ENCODE results near the gene PDAP1. TPM values are rescaled to one million over a fixed set of nuclear protein-coding genes. Genes with fewer than 3 reads are reported as not detected.

PDAP1 gene
- total RNA-seq, 2 donors from 2014 or later, result 147 to 165 TPM

DNA sequence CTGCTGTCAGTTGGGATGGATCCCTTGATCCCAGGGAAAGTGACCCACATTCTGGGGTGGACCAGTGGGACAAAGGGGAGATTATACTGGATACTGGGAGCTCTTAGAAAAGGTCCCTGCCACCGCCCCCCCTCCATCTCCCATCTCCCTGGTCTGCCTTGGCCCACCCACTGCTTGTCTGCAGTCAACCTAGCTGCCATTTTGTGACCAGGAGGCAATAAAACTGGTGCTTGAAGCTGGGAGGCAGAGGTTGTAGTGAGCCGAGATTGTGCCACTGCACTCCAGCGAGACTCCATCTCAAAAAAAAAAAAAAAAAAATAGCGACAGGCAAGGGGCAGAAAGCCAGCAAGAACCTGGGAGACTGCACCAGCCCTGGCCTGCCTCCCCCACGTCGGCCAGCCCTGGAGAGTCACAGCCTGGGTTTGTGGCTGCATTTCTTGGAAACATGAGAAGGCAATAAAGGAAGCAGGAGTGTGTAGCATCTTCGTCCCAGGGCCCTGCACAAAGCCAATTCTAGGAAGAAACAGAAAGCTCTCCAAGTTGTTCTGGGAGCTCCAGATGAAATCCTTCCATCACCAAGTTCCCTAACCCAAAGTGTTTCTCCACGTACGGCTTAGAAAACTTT lies 38.5 kb downstream of the PDAP1 start:
- Histone ChIP-seq H3K36me3 (ENCODE audit: control insufficient read depth, insufficient read depth, low read length) (peaks cover 30% of the 10 kb centered on the region), H3K4me1 (ENCODE audit: control insufficient read depth, insufficient read depth, low read length) (no peaks in the 10 kb centered on the region), H3K9ac (ENCODE audit: extremely low read depth, low read length, poor library complexity, severe bottlenecking) (no peak overlapping the region), H3K9me3 (ENCODE audit: control insufficient read depth, low read length) (no peaks in the 10 kb centered on the region), H3K27me3 (ENCODE audit: control insufficient read depth, insufficient read depth, low read length, poor library complexity, severe bottlenecking) (no peaks in the 10 kb centered on the region), H3K27ac (ENCODE audit: low read depth, low read length) (no peak overlapping the region), H3K4me3 (ENCODE audit: low read length) (no peak overlapping the region)
- Mint-ChIP-seq H3K36me3 (ENCODE audit: low read depth) (peaks cover 25% of the 10 kb centered on the region), H3K27ac (no peak overlapping the region), H3K27me3 (ENCODE audit: insufficient read depth) (peaks cover 12% of the 10 kb centered on the region), H3K4me3 (no peak overlapping the region), H3K9me3 (no peaks in the 10 kb centered on the region), H3K4me1 (no peaks in the 10 kb centered on the region)
- TF ChIP-seq, protein P1, sequence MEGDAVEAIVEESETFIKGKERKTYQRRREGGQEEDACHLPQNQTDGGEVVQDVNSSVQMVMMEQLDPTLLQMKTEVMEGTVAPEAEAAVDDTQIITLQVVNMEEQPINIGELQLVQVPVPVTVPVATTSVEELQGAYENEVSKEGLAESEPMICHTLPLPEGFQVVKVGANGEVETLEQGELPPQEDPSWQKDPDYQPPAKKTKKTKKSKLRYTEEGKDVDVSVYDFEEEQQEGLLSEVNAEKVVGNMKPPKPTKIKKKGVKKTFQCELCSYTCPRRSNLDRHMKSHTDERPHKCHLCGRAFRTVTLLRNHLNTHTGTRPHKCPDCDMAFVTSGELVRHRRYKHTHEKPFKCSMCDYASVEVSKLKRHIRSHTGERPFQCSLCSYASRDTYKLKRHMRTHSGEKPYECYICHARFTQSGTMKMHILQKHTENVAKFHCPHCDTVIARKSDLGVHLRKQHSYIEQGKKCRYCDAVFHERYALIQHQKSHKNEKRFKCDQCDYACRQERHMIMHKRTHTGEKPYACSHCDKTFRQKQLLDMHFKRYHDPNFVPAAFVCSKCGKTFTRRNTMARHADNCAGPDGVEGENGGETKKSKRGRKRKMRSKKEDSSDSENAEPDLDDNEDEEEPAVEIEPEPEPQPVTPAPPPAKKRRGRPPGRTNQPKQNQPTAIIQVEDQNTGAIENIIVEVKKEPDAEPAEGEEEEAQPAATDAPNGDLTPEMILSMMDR (conservative IDR thresholded peaks at IDR 0.05), result no peak
- 94 to 97% methylated on average over 3 to 9 of the region's 9 CpGs for WGBS, 2 experiments (ENCODE audit: insufficient coverage in 1 of 2, insufficient read length in 1 of 2)
- DNase-seq, result no peak

DNA sequence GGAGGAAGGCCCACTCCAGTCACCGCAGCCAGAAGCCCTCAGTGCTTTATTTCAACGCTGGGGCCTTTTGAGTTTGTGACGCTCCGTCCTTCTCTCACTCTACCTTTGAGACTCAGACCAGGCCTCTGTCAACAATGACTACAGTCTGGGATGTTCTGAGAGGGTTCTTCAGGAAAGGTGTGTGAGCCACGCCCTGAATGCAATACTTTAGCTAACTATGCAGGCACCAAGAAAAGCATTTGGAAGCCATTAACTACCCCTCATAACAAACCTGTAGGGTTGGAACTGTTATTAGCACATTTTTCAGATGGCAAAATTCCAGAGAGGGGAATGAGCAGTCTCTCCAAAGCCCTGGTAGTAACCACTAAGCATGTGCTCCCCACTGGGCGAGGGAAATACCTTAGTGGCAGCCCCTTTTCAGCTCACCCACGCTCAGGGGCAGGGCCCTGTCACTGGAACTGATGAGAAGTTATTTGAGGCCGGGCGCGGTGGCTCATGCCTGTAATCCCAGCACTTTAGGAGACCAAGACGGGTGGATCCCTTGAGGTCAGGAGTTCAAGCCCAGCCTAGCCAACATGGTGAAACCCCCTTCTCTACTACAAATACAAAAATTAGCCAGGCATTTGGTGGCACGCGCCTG lies 39.5 kb downstream of the PDAP1 start:
- H3K4me3 ChIP-seq (ENCODE audit: low read length), result no peak overlapping the region
- H3K27ac ChIP-seq (ENCODE audit: low read depth, low read length), result peak overlapping the region; percentile 38
- 76 to 91% methylated on average over 8 to 13 of the region's 13 CpGs for WGBS, 2 experiments (ENCODE audit: insufficient coverage in 1 of 2, insufficient read length in 1 of 2)
- no peak overlapping the region for H3K9ac ChIP-seq (ENCODE audit: extremely low read depth, low read length, poor library complexity, severe bottlenecking)
- TF ChIP-seq, protein P1 (conservative IDR thresholded peaks at IDR 0.05), result no peak
- Mint-ChIP-seq H3K9me3 (no peaks in the 10 kb centered on the region), H3K27me3 (ENCODE audit: insufficient read depth) (peaks cover 12% of the 10 kb centered on the region), H3K4me1 (no peaks in the 10 kb centered on the region), H3K36me3 (ENCODE audit: low read depth) (peaks cover 35% of the 10 kb centered on the region), H3K4me3 (no peak overlapping the region), H3K27ac (no peak overlapping the region)
- H3K4me1 ChIP-seq (ENCODE audit: control insufficient read depth, insufficient read depth, low read length), result no peaks in the 10 kb centered on the region
- no peaks in the 10 kb centered on the region for H3K27me3 ChIP-seq (ENCODE audit: control insufficient read depth, insufficient read depth, low read length, poor library complexity, severe bottlenecking)
- H3K36me3 ChIP-seq (ENCODE audit: control insufficient read depth, insufficient read depth, low read length), result peaks cover 38% of the 10 kb centered on the region
- DNase-seq, result no peak
- H3K9me3 ChIP-seq (ENCODE audit: control insufficient read depth, low read length), result no peaks in the 10 kb centered on the region

DNA sequence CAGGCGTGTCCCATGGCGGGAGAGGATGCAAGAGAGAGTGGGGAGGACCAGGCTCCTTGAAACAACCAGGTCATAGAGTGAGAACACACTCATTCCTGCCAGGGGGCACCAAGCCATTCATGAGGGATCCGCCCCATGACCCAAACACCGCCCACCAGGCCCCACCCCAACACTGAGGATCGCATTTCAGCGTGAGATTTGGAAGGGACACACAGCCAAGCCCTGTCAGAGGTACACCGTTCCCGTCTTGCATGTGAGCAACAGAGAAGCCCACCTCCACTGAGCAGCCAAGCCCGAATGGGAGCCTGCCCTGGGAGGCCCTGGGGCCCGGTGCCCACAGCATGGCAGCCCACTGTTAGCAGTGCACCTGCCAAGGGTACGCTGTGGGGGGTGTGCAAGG lies 41.8 kb downstream of the PDAP1 start:
- Mint-ChIP-seq H3K9me3 (no peaks in the 10 kb centered on the region), H3K4me1 (no peaks in the 10 kb centered on the region), H3K36me3 (ENCODE audit: low read depth) (peaks cover 48% of the 10 kb centered on the region), H3K27me3 (ENCODE audit: insufficient read depth) (no peaks in the 10 kb centered on the region), H3K4me3 (no peak overlapping the region), H3K27ac (no peak overlapping the region)
- DNase-seq, result peak; percentile 73
- no peaks in the 10 kb centered on the region for H3K27me3 ChIP-seq (ENCODE audit: control insufficient read depth, insufficient read depth, low read length, poor library complexity, severe bottlenecking)
- H3K9ac ChIP-seq (ENCODE audit: extremely low read depth, low read length, poor library complexity, severe bottlenecking), result no peak overlapping the region
- no peaks in the 10 kb centered on the region for H3K9me3 ChIP-seq (ENCODE audit: control insufficient read depth, low read length)
- 82 to 90% methylated on average over 6 to 11 of the region's 11 CpGs for WGBS, 2 experiments (ENCODE audit: insufficient coverage in 1 of 2, insufficient read length in 1 of 2)
- peaks cover 55% of the 10 kb centered on the region for H3K36me3 ChIP-seq (ENCODE audit: control insufficient read depth, insufficient read depth, low read length)
- no peak overlapping the region for H3K27ac ChIP-seq (ENCODE audit: low read depth, low read length)
- H3K4me1 ChIP-seq (ENCODE audit: control insufficient read depth, insufficient read depth, low read length), result no peaks in the 10 kb centered on the region
- H3K4me3 ChIP-seq (ENCODE audit: low read length), result no peak overlapping the region
- TF ChIP-seq, protein P1 (conservative IDR thresholded peaks at IDR 0.05), result no peak
